ENCODE results near the gene SYTL3. TPM values are rescaled to one million over a fixed set of nuclear protein-coding genes. Genes with fewer than 3 reads are reported as not detected.

Gene SYTL3
- total and polyA plus RNA-seq, 9 of the 15 experiments (the other 6 are each of a cell fraction or from before 2014, with no cell fraction given), result 0.04 to 0.46 (median 0.17) TPM; not detected in 1

GRCh38 chr6:158795516-158795915, 145.7 kb downstream of the SYTL3 start:
- ChIA-PET CTCF (ENCODE audit: low intra/inter-chr PET ratio) (interaction anchor here (1.1 to 3.3 kb wide), 2 partner anchors 167 to 176 kb away, joined by 5 to 36 read pairs; no protein-coding TSS in a partner anchor), POLR2A (interaction anchor here (0.6 to 3.7 kb wide), 8 partner anchors 13 to 787 kb away, joined by 3 to 13 read pairs (median 3); partner anchors contain the start of gene RSPH3)
- H3K36me3 ChIP-seq (ENCODE audit: control insufficient read depth, insufficient read depth, low read length), result peaks cover 18% of the 10 kb centered on the region; the same call in 2 of the 3 replicates
- intact Hi-C loops (cut with micrococcal nuclease), result no loop called here
- no TSS peak for BruUV-seq (replicated peaks)
- H3K4me3 ChIP-seq, result no peak overlapping the region
- DNase-seq (ENCODE audit: extremely low read depth in 1 of 4, low spot score in 3 of 4) (no peak), FAIRE-seq (no peak), ATAC-seq (no peak)
- H3K9me1 ChIP-seq (ENCODE audit: control insufficient read depth, insufficient read depth, low read length), result no peaks in the 10 kb centered on the region
- no peaks in the 10 kb centered on the region for H3K27me3 ChIP-seq (ENCODE audit: control insufficient read depth in 2 of 2, insufficient read depth in 2 of 2, low read length in 2 of 2)
- in situ Hi-C loops (cut with MboI), result no loop called here
- no peak overlapping the region for H3K4me2 ChIP-seq (ENCODE audit: insufficient read depth, low read length)
- TF ChIP-seq ZFP36 (IDR thresholded peaks at IDR 0.05; ENCODE audit: low read depth, low read length, partially characterized antibody) (no peak), STAT5B (CRISPR knock-in tag; IDR thresholded peaks at IDR 0.05) (no peak)
- peaks cover 3 to 5% of the 10 kb centered on the region in 2 experiments; a peak in 2 of 5 replicates for H3K4me1 ChIP-seq (replicated peaks in 1 of 2; ENCODE audit: control insufficient read depth in 2 of 2, insufficient read depth in 2 of 2, low read length in 2 of 2)
- H3K27ac ChIP-seq (ENCODE audit: extremely low read depth, low read depth, low read length), result no peak overlapping the region
- H3K9ac ChIP-seq (ENCODE audit: insufficient read depth in 1 of 2, low read depth in 2 of 2, low read length in 2 of 2), result no peak overlapping the region
- H2AFZ ChIP-seq (ENCODE audit: low read depth, low read length), result no peak overlapping the region
- 91% methylated on average over 5 of the region's 5 CpGs for WGBS (ENCODE audit: insufficient coverage, low coverage, missing lambda C conversion rate)
- H3K79me2 ChIP-seq (ENCODE audit: control insufficient read depth, insufficient read depth, low read length), result peaks cover 94% of the 10 kb centered on the region
- H4K20me1 ChIP-seq (replicated peaks; ENCODE audit: control insufficient read depth, insufficient read depth, low read length), result peaks cover 25% of the 10 kb centered on the region
- H3K9me3 ChIP-seq (replicated peaks; ENCODE audit: control insufficient read depth, insufficient read depth, low read depth, low read length), result no peaks in the 10 kb centered on the region

DNA sequence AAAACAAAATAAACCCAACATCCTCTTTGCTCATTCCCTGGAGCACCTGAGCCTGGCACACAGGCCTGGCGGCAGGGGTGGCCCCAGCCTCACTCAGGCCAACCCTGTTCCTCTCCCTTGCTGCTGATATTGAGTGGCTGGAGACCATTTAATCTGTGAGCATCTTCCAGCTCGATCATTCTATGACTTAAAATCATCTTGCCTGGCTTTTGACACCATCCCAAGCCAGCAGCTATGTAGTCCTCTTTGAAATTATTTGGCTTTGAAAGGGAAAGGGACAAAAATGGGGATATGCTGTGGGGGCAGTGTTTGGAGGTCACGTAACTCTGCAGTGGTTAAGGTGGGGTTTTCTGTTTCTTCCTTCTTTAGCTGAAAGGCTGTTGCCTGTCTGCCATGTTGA, 146.5 kb downstream of the SYTL3 start:
- H3K4me1 ChIP-seq (replicated peaks in 1 of 2; ENCODE audit: control insufficient read depth in 2 of 2, insufficient read depth in 2 of 2, low read length in 2 of 2), result peaks cover 3 to 5% of the 10 kb centered on the region in 2 experiments; a peak in 2 of 5 replicates

More for the DNA sequence above, 146.5 kb downstream of the SYTL3 start:
- Histone ChIP-seq H3K4me3 (no peak overlapping the region), H3K79me2 (ENCODE audit: control insufficient read depth, insufficient read depth, low read length) (peaks cover 94% of the 10 kb centered on the region), H3K36me3 (ENCODE audit: control insufficient read depth, insufficient read depth, low read length) (peaks cover 20% of the 10 kb centered on the region; the same call in 2 of the 3 replicates), H4K20me1 (replicated peaks; ENCODE audit: control insufficient read depth, insufficient read depth, low read length) (peaks cover 22% of the 10 kb centered on the region), H3K4me2 (ENCODE audit: insufficient read depth, low read length) (no peak overlapping the region), H3K9me3 (replicated peaks; ENCODE audit: control insufficient read depth, insufficient read depth, low read depth, low read length) (no peaks in the 10 kb centered on the region), H3K27ac (ENCODE audit: extremely low read depth, low read depth, low read length) (no peak overlapping the region), H2AFZ (ENCODE audit: low read depth, low read length) (no peak overlapping the region), H3K9ac (ENCODE audit: insufficient read depth in 1 of 2, low read depth in 2 of 2, low read length in 2 of 2) (no peak overlapping the region), H3K9me1 (ENCODE audit: control insufficient read depth, insufficient read depth, low read length) (no peaks in the 10 kb centered on the region), H3K27me3 (ENCODE audit: control insufficient read depth in 2 of 2, insufficient read depth in 2 of 2, low read length in 2 of 2) (no peaks in the 10 kb centered on the region)
- 87% methylated on average over 3 of the region's 3 CpGs for WGBS (ENCODE audit: insufficient coverage, low coverage, missing lambda C conversion rate)
- no peak for DNase-seq (ENCODE audit: extremely low read depth in 1 of 4, low spot score in 3 of 4)
- TF ChIP-seq, protein P1, sequence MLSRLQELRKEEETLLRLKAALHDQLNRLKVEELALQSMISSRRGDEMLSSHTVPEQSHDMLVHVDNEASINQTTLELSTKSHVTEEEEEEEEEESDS (CRISPR knock-in tag; IDR thresholded peaks at IDR 0.05), result no peak
- no peak for TF ChIP-seq GATA2 (CRISPR knock-in tag; IDR thresholded peaks at IDR 0.05)
- no peak for TF ChIP-seq HNRNPH1 (optimal IDR thresholded peaks at IDR 0.05; ENCODE audit: low read depth, low read length)
- TF ChIP-seq CBX1 (IDR thresholded peaks at IDR 0.05; ENCODE audit: low read depth), result no peak
- BruUV-seq (replicated peaks), result no TSS peak
- CTCF ChIA-PET (ENCODE audit: low intra/inter-chr PET ratio), result interaction anchor here (1.1 kb wide), 1 partner anchor 166 kb away, joined by 5 read pairs; no protein-coding TSS in a partner anchor
- intact Hi-C loops (cut with micrococcal nuclease) (no loop called here), in situ Hi-C loops (cut with MboI) (no loop called here)
- no peak for ATAC-seq
- FAIRE-seq, result no peak
- POLR2A ChIA-PET, result interaction anchor here (0.8 to 3.7 kb wide), 5 partner anchors 12 to 203 kb away, joined by 3 to 13 read pairs (median 3); partner anchors contain the start of gene RSPH3

All from K562 (cell line).